ENCODE measurements around the gene RHO. TPM values are rescaled to one million over a fixed set of nuclear protein-coding genes. Genes with fewer than 3 reads are reported as not detected.
A peak's percentile ranks its signal among the peaks of the same experiment; 100 is the strongest.
"Not testable (repeated sequence)": the region's sequence is repeated elsewhere in the genome, so short reads cannot be mapped to it uniquely, and the experiment has no call there.

The RHO gene
- not detected in 2 replicates for total RNA-seq (2021)
- long read RNA-seq: 0 reads

DNA sequence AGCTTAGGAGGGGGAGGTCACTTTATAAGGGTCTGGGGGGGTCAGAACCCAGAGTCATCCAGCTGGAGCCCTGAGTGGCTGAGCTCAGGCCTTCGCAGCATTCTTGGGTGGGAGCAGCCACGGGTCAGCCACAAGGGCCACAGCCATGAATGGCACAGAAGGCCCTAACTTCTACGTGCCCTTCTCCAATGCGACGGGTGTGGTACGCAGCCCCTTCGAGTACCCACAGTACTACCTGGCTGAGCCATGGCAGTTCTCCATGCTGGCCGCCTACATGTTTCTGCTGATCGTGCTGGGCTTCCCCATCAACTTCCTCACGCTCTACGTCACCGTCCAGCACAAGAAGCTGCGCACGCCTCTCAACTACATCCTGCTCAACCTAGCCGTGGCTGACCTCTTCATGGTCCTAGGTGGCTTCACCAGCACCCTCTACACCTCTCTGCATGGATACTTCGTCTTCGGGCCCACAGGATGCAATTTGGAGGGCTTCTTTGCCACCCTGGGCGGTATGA, at the start of gene RHO:
TSS of gene RHO (plus strand) at position 51 of the 512 bp plus-strand sequence. CDS start at position 146, 95 bp downstream.
- DNase-seq: no peak
- Histone ChIP-seq H4K5ac (ENCODE audit: insufficient read length, low read depth, low read length) (no peak within 1 kb of the TSS), H3T11ph (ENCODE audit: low read length) (no peak within 1 kb of the TSS), H2AK5ac (ENCODE audit: insufficient read length, low read length) (no peak within 1 kb of the TSS), H3K4me1 (ENCODE audit: insufficient read depth, low read length) (peaks cover 13% of the 10 kb centered on the region; the same call in 1 of the 2 replicates), H3K14ac (ENCODE audit: insufficient read depth, low read length) (no peak within 1 kb of the TSS; the same call in 1 of the 2 replicates), H2BK120ac (ENCODE audit: low read depth, low read length, poor library complexity, severe bottlenecking) (no peak within 1 kb of the TSS), H2AFZ (ENCODE audit: low read length) (no peak within 1 kb of the TSS), H3K23me2 (ENCODE audit: insufficient read length, low read depth, low read length, poor library complexity, severe bottlenecking) (no peaks in the 10 kb centered on the region), H4K8ac (replicated peaks; ENCODE audit: insufficient read length, low read depth, low read length) (no peak within 1 kb of the TSS), H3K4me2 (ENCODE audit: insufficient read depth, insufficient read length, low read length) (no peak within 1 kb of the TSS), H4K20me1 (ENCODE audit: control insufficient read depth, insufficient read depth, insufficient read length) (no peaks in the 10 kb centered on the region), H3K56ac (ENCODE audit: insufficient read length, low read depth, low read length) (no peak within 1 kb of the TSS), H3K4ac (ENCODE audit: low read depth, low read length) (no peak within 1 kb of the TSS), H3K27me3 (ENCODE audit: insufficient read depth, low read length) (no peaks in the 10 kb centered on the region), H3K18ac (ENCODE audit: insufficient read length, low read depth, low read length) (no peak within 1 kb of the TSS), H3K23ac (ENCODE audit: insufficient read length, low read depth, low read length) (no peak within 1 kb of the TSS), H3K9ac (ENCODE audit: extremely low read depth, insufficient read length, low read length) (no peak within 1 kb of the TSS), H2BK20ac (ENCODE audit: low read depth, low read length, poor library complexity, severe bottlenecking) (no peak within 1 kb of the TSS), H2BK12ac (ENCODE audit: insufficient read length, low read depth, low read length) (no peak within 1 kb of the TSS), H2BK15ac (ENCODE audit: low read depth, low read length) (no peak within 1 kb of the TSS), H3K79me1 (ENCODE audit: insufficient read depth, low read depth, low read length, poor library complexity, severe bottlenecking) (no peaks in the 10 kb centered on the region), H4K91ac (ENCODE audit: insufficient read length, low read depth, low read length) (no peak within 1 kb of the TSS), H3K27ac (ENCODE audit: insufficient read length, low read depth, low read length) (no peak within 1 kb of the TSS), H2BK5ac (ENCODE audit: insufficient read length, low read length) (no peak within 1 kb of the TSS), H3K79me2 (ENCODE audit: insufficient read depth, low read length) (no peaks in the 10 kb centered on the region), H3K9me3 (ENCODE audit: control insufficient read depth, low read depth, low read length) (no peaks in the 10 kb centered on the region)
- TF ChIP-seq, protein P1, sequence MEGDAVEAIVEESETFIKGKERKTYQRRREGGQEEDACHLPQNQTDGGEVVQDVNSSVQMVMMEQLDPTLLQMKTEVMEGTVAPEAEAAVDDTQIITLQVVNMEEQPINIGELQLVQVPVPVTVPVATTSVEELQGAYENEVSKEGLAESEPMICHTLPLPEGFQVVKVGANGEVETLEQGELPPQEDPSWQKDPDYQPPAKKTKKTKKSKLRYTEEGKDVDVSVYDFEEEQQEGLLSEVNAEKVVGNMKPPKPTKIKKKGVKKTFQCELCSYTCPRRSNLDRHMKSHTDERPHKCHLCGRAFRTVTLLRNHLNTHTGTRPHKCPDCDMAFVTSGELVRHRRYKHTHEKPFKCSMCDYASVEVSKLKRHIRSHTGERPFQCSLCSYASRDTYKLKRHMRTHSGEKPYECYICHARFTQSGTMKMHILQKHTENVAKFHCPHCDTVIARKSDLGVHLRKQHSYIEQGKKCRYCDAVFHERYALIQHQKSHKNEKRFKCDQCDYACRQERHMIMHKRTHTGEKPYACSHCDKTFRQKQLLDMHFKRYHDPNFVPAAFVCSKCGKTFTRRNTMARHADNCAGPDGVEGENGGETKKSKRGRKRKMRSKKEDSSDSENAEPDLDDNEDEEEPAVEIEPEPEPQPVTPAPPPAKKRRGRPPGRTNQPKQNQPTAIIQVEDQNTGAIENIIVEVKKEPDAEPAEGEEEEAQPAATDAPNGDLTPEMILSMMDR (conservative IDR thresholded peaks at IDR 0.05): no peak
- Mint-ChIP-seq H3K27ac (peak within 1 kb of the TSS in 1 of 3 experiments; percentile 12; a peak in 1 of 7 replicates), H3K4me1 (peaks cover 30 to 37% of the 10 kb centered on the region in 2 experiments), H3K27me3 (ENCODE audit: low read depth) (peaks cover 8% of the 10 kb centered on the region), H3K36me3 (ENCODE audit: insufficient read depth in 1 of 3, low read depth in 3 of 3) (no peaks in the 10 kb centered on the region; a peak in 1 of 7 replicates), H3K9me3 (no peaks in the 10 kb centered on the region), H3K4me3 (no peak within 1 kb of the TSS)
- WGBS (ENCODE audit: extremely low coverage, insufficient read length, low lambda C conversion rate): no CpG with 5 or more reads among the region's 18 CpGs

DNA sequence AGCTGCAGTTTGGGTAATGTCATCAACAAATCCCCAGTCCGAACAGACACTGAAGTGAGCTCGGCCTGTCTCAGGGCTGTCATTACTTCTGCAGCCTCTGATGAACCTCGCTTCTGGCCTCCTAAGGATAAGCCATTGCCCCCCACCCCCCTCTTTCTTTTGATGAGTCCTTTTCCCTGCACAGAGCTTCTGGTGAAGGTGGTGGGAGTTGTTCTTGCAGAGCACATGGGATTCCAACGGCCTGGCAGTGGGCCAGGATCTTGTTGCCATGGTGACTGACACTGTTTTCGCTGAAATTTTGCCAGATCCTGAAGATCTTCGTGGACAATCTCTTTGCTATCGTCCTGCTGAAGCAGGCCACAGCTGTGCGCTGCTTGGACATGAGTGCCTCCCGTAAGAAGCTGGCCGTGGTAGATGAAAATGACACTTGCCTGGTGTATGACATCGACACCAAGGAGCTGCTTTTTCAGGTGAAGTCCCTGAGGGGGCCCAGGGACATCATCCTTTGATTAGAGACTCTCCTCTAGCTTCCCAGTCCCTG, 47.1 kb upstream of the RHO start:
- H3K4me1 ChIP-seq (ENCODE audit: insufficient read depth, low read length); H3K9me3 ChIP-seq (ENCODE audit: control insufficient read depth, low read depth, low read length); H3K14ac ChIP-seq (ENCODE audit: insufficient read depth, low read length); H3K9me3 Mint-ChIP-seq; H4K5ac ChIP-seq (ENCODE audit: insufficient read length, low read depth, low read length); H3T11ph ChIP-seq (ENCODE audit: low read length); H4K8ac ChIP-seq (replicated peaks; ENCODE audit: insufficient read length, low read depth, low read length); H4K20me1 ChIP-seq (ENCODE audit: control insufficient read depth, insufficient read depth, insufficient read length); H3K4ac ChIP-seq (ENCODE audit: low read depth, low read length); H2BK20ac ChIP-seq (ENCODE audit: low read depth, low read length, poor library complexity, severe bottlenecking); H3K27ac ChIP-seq (ENCODE audit: insufficient read length, low read depth, low read length); H3K27me3 ChIP-seq (ENCODE audit: insufficient read depth, low read length); H3K4me3 Mint-ChIP-seq; H3K23me2 ChIP-seq (ENCODE audit: insufficient read length, low read depth, low read length, poor library complexity, severe bottlenecking); H3K27ac Mint-ChIP-seq; H4K91ac ChIP-seq (ENCODE audit: insufficient read length, low read depth, low read length); H3K79me1 ChIP-seq (ENCODE audit: insufficient read depth, low read depth, low read length, poor library complexity, severe bottlenecking); H2AK5ac ChIP-seq (ENCODE audit: insufficient read length, low read length); H3K79me2 ChIP-seq (ENCODE audit: insufficient read depth, low read length); H2AFZ ChIP-seq (ENCODE audit: low read length); H2BK12ac ChIP-seq (ENCODE audit: insufficient read length, low read depth, low read length); H3K18ac ChIP-seq (ENCODE audit: insufficient read length, low read depth, low read length); H2BK5ac ChIP-seq (ENCODE audit: insufficient read length, low read length); H3K56ac ChIP-seq (ENCODE audit: insufficient read length, low read depth, low read length); H2BK15ac ChIP-seq (ENCODE audit: low read depth, low read length); H3K27me3 Mint-ChIP-seq (ENCODE audit: low read depth); DNase-seq; H2BK120ac ChIP-seq (ENCODE audit: low read depth, low read length, poor library complexity, severe bottlenecking); H3K9ac ChIP-seq (ENCODE audit: extremely low read depth, insufficient read length, low read length); H3K4me2 ChIP-seq (ENCODE audit: insufficient read depth, insufficient read length, low read length); H3K23ac ChIP-seq (ENCODE audit: insufficient read length, low read depth, low read length): not testable (repeated sequence)
- no CpG with 5 or more reads among the region's 11 CpGs for WGBS (ENCODE audit: extremely low coverage, insufficient read length, low lambda C conversion rate)
- Mint-ChIP-seq H3K36me3 (ENCODE audit: insufficient read depth in 1 of 3, low read depth in 3 of 3) (peaks cover 8 to 54% (median 40%) of the 10 kb centered on the region in 3 experiments), H3K4me1 (peaks cover 30 to 36% of the 10 kb centered on the region in 2 experiments)
